A204.1 (cell line): ENCODE results near the gene DNAH17.
"Not testable (repeated sequence)": the region's sequence is repeated elsewhere in the genome, so short reads cannot be mapped to it uniquely, and the experiment has no call there.

Source experiments
- FAIRE-seq: peaks from 2 replicates; lab custom pipeline; 2012; peaks lifted over from hg19 to GRCh38; lab: Jason Lieb, UNC

DNAH17 gene

GRCh38 chr17:78475211-78475610, 102.0 kb downstream of the DNAH17 start:
- FAIRE-seq, result no peak

GRCh38 chr17:78474614-78475146, 102.5 kb downstream of the DNAH17 start:
- no peak for FAIRE-seq

- no peak for FAIRE-seq
Measured at GRCh38 chr17:78473951-78474613, 103.1 kb downstream of the DNAH17 start.

- FAIRE-seq, result no peak
Measured at GRCh38 chr17:78472035-78472905, 104.9 kb downstream of the DNAH17 start.

- no peak for FAIRE-seq
Measured at GRCh38 chr17:78471635-78472034, 105.6 kb downstream of the DNAH17 start.

- FAIRE-seq, result no peak
Measured at GRCh38 chr17:78469443-78469842, 107.8 kb downstream of the DNAH17 start.

- no peak for FAIRE-seq
Measured at GRCh38 chr17:78468366-78468765, 108.8 kb downstream of the DNAH17 start.

- no peak for FAIRE-seq
Measured at GRCh38 chr17:78466786-78467715, 110.1 kb downstream of the DNAH17 start.

GRCh38 chr17:78466109-78466785, 110.9 kb downstream of the DNAH17 start:
- not testable (repeated sequence) for FAIRE-seq

- FAIRE-seq, result no peak
Measured at GRCh38 chr17:78462148-78462547, 115.0 kb downstream of the DNAH17 start.

- no peak for FAIRE-seq
Measured at GRCh38 chr17:78461799-78462053, 115.5 kb downstream of the DNAH17 start.

GRCh38 chr17:78460951-78461798, 116.0 kb downstream of the DNAH17 start:
- no peak for FAIRE-seq

GRCh38 chr17:78460176-78460675, 117.0 kb downstream of the DNAH17 start:
- no peak for FAIRE-seq

- FAIRE-seq, result no peak
Measured at GRCh38 chr17:78459696-78460095, 117.5 kb downstream of the DNAH17 start.

GRCh38 chr17:78458736-78459335, 118.4 kb downstream of the DNAH17 start:
- no peak for FAIRE-seq

- FAIRE-seq, result no peak
Measured at GRCh38 chr17:78458091-78458490, 119.1 kb downstream of the DNAH17 start.

- FAIRE-seq, result no peak
Measured at GRCh38 chr17:78454346-78454745, 122.8 kb downstream of the DNAH17 start.

GRCh38 chr17:78451753-78452152, 125.4 kb downstream of the DNAH17 start:
- FAIRE-seq, result no peak

GRCh38 chr17:78450696-78451345, 126.4 kb downstream of the DNAH17 start:
- FAIRE-seq, result no peak
